GM23338 (cell line): ENCODE results near the gene RNF215. TPM values are rescaled to one million over a fixed set of nuclear protein-coding genes. Genes with fewer than 3 reads are reported as not detected.

Experiments used
- ATAC-seq: fragments of 200-7000 bp; cut with Tn5 transposase; 3 replicates; pipeline ENCODE4 v1.9.1; 2020
- DNase-seq: peaks from one replicate; pipeline ENCODE4 v3.0.0-alpha.2; 2015; ENCODE audit warnings: low spot score
- H2AFZ ChIP-seq: fragments of 200-600 bp; sonication (generic); 2 replicates; pipeline ENCODE4 v1.8.0; 2016; ENCODE audit warnings: antibody characterized with exemption, mild to moderate bottlenecking, moderate library complexity
- H3F3A ChIP-seq: fragments of 200-600 bp; sonication (generic); replicated peaks from 2 replicates; pipeline ENCODE4 v1.8.0; 2017; ENCODE audit warnings: antibody characterized with exemption, mixed run types, low read depth
- H3K27ac ChIP-seq: fragments of 200-600 bp; sonication (generic); 2 replicates; pipeline ENCODE4 v1.6.1; 2016; ENCODE audit warnings: low read depth
- H3K27me3 ChIP-seq: fragments of 200-600 bp; sonication (generic); 2 replicates; pipeline ENCODE4 v1.8.0; 2016; ENCODE audit warnings: mild to moderate bottlenecking, mixed run types, moderate library complexity; ENCODE audit not compliant: insufficient read depth
- H3K36me3 ChIP-seq: fragments of 200-600 bp; sonication (generic); 2 replicates; pipeline ENCODE4 v1.8.0; 2016; ENCODE audit warnings: mild to moderate bottlenecking; ENCODE audit not compliant: insufficient read depth
- H3K4me1 ChIP-seq: fragments of 200-600 bp; sonication (generic); 2 replicates; pipeline ENCODE4 v1.8.0; 2016; ENCODE audit warnings: mild to moderate bottlenecking, moderate library complexity; ENCODE audit not compliant: insufficient read depth
- H3K4me2 ChIP-seq: fragments of 200-600 bp; sonication (generic); 2 replicates; pipeline ENCODE4 v1.7.1; 2017; ENCODE audit warnings: mixed run types
- H3K4me3 ChIP-seq: fragments of 200-600 bp; sonication (generic); 2 replicates; pipeline ENCODE4 v1.6.1; 2016; ENCODE audit warnings: mixed run types
- H3K79me2 ChIP-seq: fragments of 200-600 bp; sonication (generic); replicated peaks from 2 replicates; pipeline ENCODE4 v1.8.0; 2017; ENCODE audit warnings: mild to moderate bottlenecking; ENCODE audit not compliant: insufficient read depth
- H3K9me2 ChIP-seq: fragments of 200-600 bp; sonication (generic); 2 replicates; pipeline ENCODE4 v1.8.0; 2017; ENCODE audit not compliant: insufficient read depth
- H4K20me1 ChIP-seq: fragments of 200-600 bp; sonication (generic); replicated peaks from 2 replicates; pipeline ENCODE4 v1.8.0; 2017; ENCODE audit warnings: mild to moderate bottlenecking; ENCODE audit not compliant: insufficient read depth
- H3K27ac Mint-ChIP-seq: 2 replicates; pipeline ENCODE4 v1.8.0; 2020; ENCODE audit warnings: inconsistent platforms, mild to moderate bottlenecking, moderate library complexity, mixed read lengths
- H3K27me3 Mint-ChIP-seq: 3 replicates; pipeline ENCODE4 v1.8.0; 2022; ENCODE audit warnings: low read depth, mild to moderate bottlenecking, moderate library complexity, mixed read lengths, inconsistent platforms; ENCODE audit not compliant: insufficient read depth, poor library complexity
- H3K36me3 Mint-ChIP-seq: 3 replicates; pipeline ENCODE4 v1.8.0; 2021; ENCODE audit warnings: low read depth, mild to moderate bottlenecking, inconsistent platforms, moderate library complexity, mixed read lengths
- H3K4me1 Mint-ChIP-seq: 3 replicates; pipeline ENCODE4 v1.8.0; 2020; ENCODE audit warnings: mild to moderate bottlenecking, inconsistent platforms, mixed read lengths
- H3K4me3 Mint-ChIP-seq: 3 replicates; pipeline ENCODE4 v1.8.0; 2021; ENCODE audit warnings: moderate library complexity, mild to moderate bottlenecking, inconsistent platforms, mixed read lengths
- H3K9me3 Mint-ChIP-seq: 3 replicates; pipeline ENCODE4 v1.8.0; 2020; ENCODE audit warnings: moderate library complexity, mild to moderate bottlenecking, inconsistent platforms, mixed read lengths
- CREB1 ChIP-seq: fragments of 250-450 bp; sonication (Bioruptor Pico); IDR thresholded peaks from 2 replicates; pipeline ENCODE4 v1.5.0; 2020; ENCODE audit warnings: low read depth, mild to moderate bottlenecking, moderate library complexity
- EZH2 ChIP-seq: fragments of 200-600 bp; sonication (generic); IDR thresholded peaks from one replicate; pipeline ENCODE4 v1.8.0; 2017; ENCODE audit warnings: antibody characterized with exemption, mild to moderate bottlenecking, low read depth; ENCODE audit not compliant: unreplicated experiment
- EZH2phosphoT487 ChIP-seq: fragments of 200-600 bp; sonication (generic); IDR thresholded peaks from one replicate; pipeline ENCODE4 v1.8.1; 2018; ENCODE audit warnings: antibody characterized with exemption; ENCODE audit not compliant: unreplicated experiment
- NANOG ChIP-seq: IDR thresholded peaks from 2 replicates; pipeline ENCODE4 v1.6.1; 2016; ENCODE audit warnings: antibody characterized with exemption, borderline replicate concordance
- POLR2AphosphoS5 ChIP-seq: IDR thresholded peaks from 2 replicates; pipeline ENCODE4 v1.6.1; 2016; ENCODE audit warnings: antibody characterized with exemption, low read depth
- REST ChIP-seq: IDR thresholded peaks from one replicate; pipeline ENCODE4 v1.6.1; 2018; ENCODE audit warnings: antibody characterized with exemption; ENCODE audit not compliant: unreplicated experiment
- STAT1 ChIP-seq: IDR thresholded peaks from one replicate; pipeline ENCODE4 v1.6.1; 2016; ENCODE audit warnings: antibody characterized with exemption; ENCODE audit not compliant: unreplicated experiment
- ZNF114 ChIP-seq: fragments of 250-450 bp; sonication (Bioruptor Pico); IDR thresholded peaks from 2 replicates; pipeline ENCODE4 v1.5.0; 2020; ENCODE audit warnings: mild to moderate bottlenecking, moderate library complexity
- ZNF462 ChIP-seq: fragments of 250-450 bp; sonication (Bioruptor Pico); IDR thresholded peaks from 2 replicates; pipeline ENCODE4 v1.5.0; 2020; ENCODE audit warnings: mild to moderate bottlenecking, moderate library complexity
- polyA plus RNA-seq: library from polyadenylated mRNA; unstranded; fragments of >200 nt; fragmentation: Nextera tagmentation; extraction: Ambion mirVana; gene quantifications from 2 replicates; pipeline ENCODE4 v1.2.1, GENCODE V29; 2016
- total RNA-seq: library from RNA; depleted of rRNA; stranded (reverse); fragments of >200 nt; shearing (Covaris generic); gene quantifications from 2 replicates; pipeline ENCODE4 v1.2.3, GENCODE V29; 2014
- TF ChIP-seq, protein P1 (sequence below), 2 experiments: fragments of 200-600 bp in 1 of 2; sonication (generic) in 1 of 2; conservative IDR thresholded peaks; 2 replicates each; pipeline versions ENCODE4 v1.5.1 to v1.6.1; 2016 to 2017; ENCODE audit warnings: antibody characterized with exemption in 2 of 2, low read depth in 2 of 2, mild to moderate bottlenecking in 2 of 2, moderate library complexity in 1 of 2

Gene RNF215
- total and polyA plus RNA-seq, 2 experiments from 2014 or later = 3.3 to 13.9 TPM

DNA sequence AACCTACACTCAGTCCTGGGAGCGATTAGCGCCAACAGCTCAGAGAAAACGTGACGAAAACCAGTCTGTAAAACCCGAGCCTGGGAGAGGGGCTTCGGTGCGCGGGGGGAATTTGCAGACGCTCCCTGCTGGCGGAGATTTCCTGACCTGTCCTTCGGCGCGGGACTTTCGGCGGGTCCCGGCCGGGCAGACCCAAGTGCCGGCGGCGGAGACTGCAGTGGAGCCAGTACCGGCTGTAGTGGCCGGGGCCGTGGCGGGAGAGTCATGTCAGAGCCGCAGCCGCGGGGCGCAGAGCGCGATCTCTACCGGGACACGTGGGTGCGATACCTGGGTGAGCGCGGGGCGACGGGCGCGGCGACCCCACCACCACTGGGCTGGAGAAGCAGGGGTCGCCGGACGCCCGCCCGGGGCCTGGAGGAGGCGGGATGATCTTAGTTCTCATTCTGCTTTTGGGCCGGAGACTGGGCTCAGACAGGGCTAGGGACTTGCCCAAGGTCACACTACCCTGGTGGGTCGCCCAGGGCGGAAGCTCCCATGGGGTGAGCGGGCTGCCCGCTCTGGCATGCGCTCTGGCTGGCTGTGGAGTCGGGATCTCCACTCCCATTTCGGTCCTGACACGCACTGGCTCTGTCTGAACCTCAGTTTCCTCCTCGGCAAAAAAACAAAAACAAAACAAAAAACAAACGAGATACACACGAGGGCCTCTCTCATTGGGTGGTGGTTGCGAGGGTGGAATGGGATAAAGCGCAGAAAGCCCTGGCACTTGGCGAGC is 38.6 kb upstream of the RNF215 start, which contains the start of gene MTFP1 (continued):
- TF ChIP-seq ZNF462 (CRISPR knock-in tag) (no peak), STAT1 (no peak), POLR2AphosphoS5 (peak; percentile 59; the same call in 1 of the 2 replicates), EZH2phosphoT487 (no peak)

GRCh38 chr22:30425327-30425615 is 38.1 kb upstream of the RNF215 start:
- Histone ChIP-seq H3K79me2 (peaks cover 5% of the 10 kb centered on the region; the same call in 1 of the 2 replicates), H3K4me1 (peaks cover 13% of the 10 kb centered on the region), H3K27me3 (no peaks in the 10 kb centered on the region), H3K36me3 (no peaks in the 10 kb centered on the region; the same call in 1 of the 2 replicates), H3F3A (peaks cover 20% of the 10 kb centered on the region), H3K27ac (peak overlapping the region; percentile 47; the same call in 1 of the 2 replicates), H4K20me1 (no peaks in the 10 kb centered on the region), H3K4me2 (peak overlapping the region; percentile 85), H3K9me2 (no peaks in the 10 kb centered on the region), H3K4me3 (peak overlapping the region; percentile 70), H2AFZ (peak overlapping the region; percentile 67)
- Mint-ChIP-seq H3K27ac (peak overlapping the region; percentile 97), H3K27me3 (peaks cover 24% of the 10 kb centered on the region), H3K4me3 (peak overlapping the region; percentile 91), H3K4me1 (peaks cover 31% of the 10 kb centered on the region), H3K9me3 (no peaks in the 10 kb centered on the region), H3K36me3 (peaks cover 21% of the 10 kb centered on the region)
- ATAC-seq (no peak), DNase-seq (no peak)
- no peak for TF ChIP-seq NANOG
- no peak for TF ChIP-seq EZH2phosphoT487
- no peak for TF ChIP-seq CREB1 (CRISPR knock-in tag)
- no peak for TF ChIP-seq EZH2
- TF ChIP-seq ZNF114 (CRISPR knock-in tag) = no peak
- TF ChIP-seq STAT1 = no peak
- TF ChIP-seq REST = no peak
- TF ChIP-seq, protein P1, sequence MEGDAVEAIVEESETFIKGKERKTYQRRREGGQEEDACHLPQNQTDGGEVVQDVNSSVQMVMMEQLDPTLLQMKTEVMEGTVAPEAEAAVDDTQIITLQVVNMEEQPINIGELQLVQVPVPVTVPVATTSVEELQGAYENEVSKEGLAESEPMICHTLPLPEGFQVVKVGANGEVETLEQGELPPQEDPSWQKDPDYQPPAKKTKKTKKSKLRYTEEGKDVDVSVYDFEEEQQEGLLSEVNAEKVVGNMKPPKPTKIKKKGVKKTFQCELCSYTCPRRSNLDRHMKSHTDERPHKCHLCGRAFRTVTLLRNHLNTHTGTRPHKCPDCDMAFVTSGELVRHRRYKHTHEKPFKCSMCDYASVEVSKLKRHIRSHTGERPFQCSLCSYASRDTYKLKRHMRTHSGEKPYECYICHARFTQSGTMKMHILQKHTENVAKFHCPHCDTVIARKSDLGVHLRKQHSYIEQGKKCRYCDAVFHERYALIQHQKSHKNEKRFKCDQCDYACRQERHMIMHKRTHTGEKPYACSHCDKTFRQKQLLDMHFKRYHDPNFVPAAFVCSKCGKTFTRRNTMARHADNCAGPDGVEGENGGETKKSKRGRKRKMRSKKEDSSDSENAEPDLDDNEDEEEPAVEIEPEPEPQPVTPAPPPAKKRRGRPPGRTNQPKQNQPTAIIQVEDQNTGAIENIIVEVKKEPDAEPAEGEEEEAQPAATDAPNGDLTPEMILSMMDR (conservative IDR thresholded peaks at IDR 0.05; ENCODE audit: low read depth in 2 of 2) = no peak
